Measurements from ENCODE around the gene DYDC1.

Gene DYDC1

GRCh38 chr10:80373502-80373901 lies 16.9 kb upstream of the DYDC1 start:
- TF ChIP-seq ZNF70 (CRISPR knock-in tag; IDR thresholded peaks at IDR 0.05) (no peak), ZFP30 (CRISPR knock-in tag; IDR thresholded peaks at IDR 0.05) (no peak), SNAI2 (CRISPR knock-in tag; IDR thresholded peaks at IDR 0.05) (no peak), PPARA (CRISPR knock-in tag; IDR thresholded peaks at IDR 0.05; ENCODE audit: borderline replicate concordance) (no peak), POU6F1 (CRISPR knock-in tag; IDR thresholded peaks at IDR 0.05; ENCODE audit: borderline replicate concordance, low read depth) (no peak), ZC3H10 (CRISPR knock-in tag; IDR thresholded peaks at IDR 0.05) (no peak), TCF4 (CRISPR knock-in tag; IDR thresholded peaks at IDR 0.05; ENCODE audit: borderline replicate concordance) (no peak), ZFP3 (CRISPR knock-in tag; IDR thresholded peaks at IDR 0.05) (no peak), GLIS3 (CRISPR knock-in tag; IDR thresholded peaks at IDR 0.05) (no peak)
- TF ChIP-seq, protein P1, sequence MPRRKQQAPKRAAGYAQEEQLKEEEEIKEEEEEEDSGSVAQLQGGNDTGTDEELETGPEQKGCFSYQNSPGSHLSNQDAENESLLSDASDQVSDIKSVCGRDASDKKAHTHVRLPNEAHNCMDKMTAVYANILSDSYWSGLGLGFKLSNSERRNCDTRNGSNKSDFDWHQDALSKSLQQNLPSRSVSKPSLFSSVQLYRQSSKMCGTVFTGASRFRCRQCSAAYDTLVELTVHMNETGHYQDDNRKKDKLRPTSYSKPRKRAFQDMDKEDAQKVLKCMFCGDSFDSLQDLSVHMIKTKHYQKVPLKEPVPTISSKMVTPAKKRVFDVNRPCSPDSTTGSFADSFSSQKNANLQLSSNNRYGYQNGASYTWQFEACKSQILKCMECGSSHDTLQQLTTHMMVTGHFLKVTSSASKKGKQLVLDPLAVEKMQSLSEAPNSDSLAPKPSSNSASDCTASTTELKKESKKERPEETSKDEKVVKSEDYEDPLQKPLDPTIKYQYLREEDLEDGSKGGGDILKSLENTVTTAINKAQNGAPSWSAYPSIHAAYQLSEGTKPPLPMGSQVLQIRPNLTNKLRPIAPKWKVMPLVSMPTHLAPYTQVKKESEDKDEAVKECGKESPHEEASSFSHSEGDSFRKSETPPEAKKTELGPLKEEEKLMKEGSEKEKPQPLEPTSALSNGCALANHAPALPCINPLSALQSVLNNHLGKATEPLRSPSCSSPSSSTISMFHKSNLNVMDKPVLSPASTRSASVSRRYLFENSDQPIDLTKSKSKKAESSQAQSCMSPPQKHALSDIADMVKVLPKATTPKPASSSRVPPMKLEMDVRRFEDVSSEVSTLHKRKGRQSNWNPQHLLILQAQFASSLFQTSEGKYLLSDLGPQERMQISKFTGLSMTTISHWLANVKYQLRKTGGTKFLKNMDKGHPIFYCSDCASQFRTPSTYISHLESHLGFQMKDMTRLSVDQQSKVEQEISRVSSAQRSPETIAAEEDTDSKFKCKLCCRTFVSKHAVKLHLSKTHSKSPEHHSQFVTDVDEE (CRISPR knock-in tag; IDR thresholded peaks at IDR 0.05): no peak

DNA sequence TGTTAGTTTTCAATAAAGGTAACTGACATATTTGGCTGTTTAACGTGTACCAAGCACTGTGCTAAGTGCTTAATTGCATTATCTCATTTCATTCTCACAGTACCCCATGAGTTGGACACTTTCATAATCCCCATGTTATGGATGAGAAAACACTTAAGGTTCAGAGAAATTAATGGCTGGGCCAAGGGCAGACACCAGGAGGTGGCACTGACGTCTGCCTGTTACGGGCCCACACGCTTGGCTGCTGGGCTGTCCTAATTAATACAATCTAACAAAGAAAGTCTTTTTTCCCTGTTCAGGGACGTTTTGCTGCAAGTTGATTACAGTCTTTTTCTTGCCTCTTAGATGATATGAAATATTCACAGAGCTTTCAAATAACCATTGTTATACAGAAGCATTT lies 16.1 kb upstream of the DYDC1 start:
- TF ChIP-seq ZNF565 (CRISPR knock-in tag; conservative IDR thresholded peaks at IDR 0.05; ENCODE audit: low read depth) (no peak), TCF4 (CRISPR knock-in tag; IDR thresholded peaks at IDR 0.05; ENCODE audit: borderline replicate concordance) (no peak), ESRRG (CRISPR knock-in tag; IDR thresholded peaks at IDR 0.05) (no peak), CREB5 (CRISPR knock-in tag; IDR thresholded peaks at IDR 0.05; ENCODE audit: low read depth) (no peak), ZFP30 (CRISPR knock-in tag; IDR thresholded peaks at IDR 0.05) (no peak), ZNF8 (CRISPR knock-in tag; IDR thresholded peaks at IDR 0.05) (no peak), ZC3H10 (CRISPR knock-in tag; IDR thresholded peaks at IDR 0.05) (no peak), ARNTL (CRISPR knock-in tag; IDR thresholded peaks at IDR 0.05; ENCODE audit: borderline replicate concordance, low read depth) (no peak), TOX (CRISPR knock-in tag; IDR thresholded peaks at IDR 0.05; ENCODE audit: borderline replicate concordance) (no peak), SNAI2 (CRISPR knock-in tag; IDR thresholded peaks at IDR 0.05) (no peak)
- TF ChIP-seq, protein P1 (CRISPR knock-in tag; IDR thresholded peaks at IDR 0.05): no peak
- no peak for ATAC-seq

More at GRCh38 chr10:80373502-80373901, 16.9 kb upstream of the DYDC1 start:
- no peak for ATAC-seq

DNA sequence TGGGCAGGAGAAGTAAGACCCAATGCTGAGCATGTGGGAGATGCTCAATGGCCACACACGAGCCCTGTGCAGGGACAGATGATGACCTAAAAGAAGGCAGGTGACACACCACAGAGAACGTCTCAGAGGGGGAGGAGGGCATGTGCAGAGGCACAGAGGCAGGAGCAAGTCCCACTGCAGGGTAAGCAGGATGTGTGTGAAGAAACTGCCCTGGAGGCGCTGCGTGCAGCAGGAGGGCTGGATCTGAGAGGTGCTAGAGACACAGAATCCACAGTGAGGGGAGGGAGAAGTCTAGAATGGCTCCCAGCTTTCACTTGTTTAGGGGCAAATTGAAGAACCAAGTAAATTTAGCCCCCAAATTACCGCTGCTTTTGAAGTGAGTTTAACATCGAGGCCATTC lies 14.9 kb upstream of the DYDC1 start:
- no peak for ATAC-seq
- TF ChIP-seq, protein P1 (CRISPR knock-in tag; IDR thresholded peaks at IDR 0.05): no peak
- TF ChIP-seq CSRNP3 (CRISPR knock-in tag; IDR thresholded peaks at IDR 0.05): no peak
- TF ChIP-seq BACH2 (CRISPR knock-in tag; IDR thresholded peaks at IDR 0.05; ENCODE audit: borderline replicate concordance): no peak
